Mucosa of gallbladder (tissue), 1 donor: ENCODE results near the gene LCE6A. TPM values are rescaled to one million over a fixed set of nuclear protein-coding genes. Genes with fewer than 3 reads are reported as not detected.
A peak's percentile ranks its signal among the peaks of the same experiment; 100 is the strongest.

Experiments
- DNase-seq: peaks from one replicate; pipeline ENCODE4 v3.0.0-alpha.2; 2020; ENCODE audit warnings: low spot score
- total RNA-seq: library from RNA; stranded (reverse); gene quantifications from one replicate; pipeline ENCODE4 v1.2.1, GENCODE V29; 2021
- donor health status: DM: no; HTN: no; CAD: no.

The LCE6A gene, protein sequence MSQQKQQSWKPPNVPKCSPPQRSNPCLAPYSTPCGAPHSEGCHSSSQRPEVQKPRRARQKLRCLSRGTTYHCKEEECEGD
- not detected for total RNA-seq

DNA sequence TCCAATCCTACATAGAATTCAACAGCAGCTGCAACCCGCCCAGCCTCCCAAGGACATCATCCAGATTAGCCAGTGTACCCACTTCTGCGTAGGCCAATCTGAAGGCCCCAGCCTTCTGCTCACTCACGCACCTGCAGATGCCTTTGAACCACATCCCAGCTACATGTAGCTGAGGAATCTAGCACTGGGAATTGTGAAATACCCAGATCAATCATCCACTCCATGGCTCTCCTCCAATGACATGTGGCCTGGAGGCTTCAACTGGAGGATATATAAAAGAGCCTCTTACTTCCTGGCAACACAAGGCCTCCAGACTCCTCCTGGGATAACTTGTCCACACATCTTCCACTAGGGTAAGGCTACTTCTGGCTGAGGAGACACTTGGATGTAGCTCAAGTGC lies at the start of gene LCE6A:
LCE6A (plus strand) TSS at position 301 of the 400 bp plus-strand sequence. CDS start 665 bp downstream, outside the sequence.
- no peak for DNase-seq

DNA sequence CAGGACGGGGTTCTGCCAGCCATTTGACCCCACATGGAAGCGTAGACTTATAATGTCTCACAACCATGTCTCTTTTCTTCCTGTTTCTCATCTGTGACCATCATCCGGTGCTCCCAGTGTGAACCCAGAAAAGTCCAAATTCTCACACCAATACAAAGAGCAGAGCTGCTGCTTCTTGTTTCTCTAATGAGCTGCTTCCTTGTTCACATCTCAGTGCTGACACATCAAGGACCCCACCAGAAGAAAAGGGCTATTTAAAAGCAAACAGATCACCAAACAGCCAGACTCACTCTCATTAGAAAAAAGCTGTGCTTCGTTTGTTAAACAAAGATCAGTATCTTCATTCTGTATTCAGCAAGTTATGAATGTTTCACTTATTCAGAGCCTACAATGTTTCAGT lies 47.0 kb upstream of the LCE6A start:
- no peak for DNase-seq

DNA sequence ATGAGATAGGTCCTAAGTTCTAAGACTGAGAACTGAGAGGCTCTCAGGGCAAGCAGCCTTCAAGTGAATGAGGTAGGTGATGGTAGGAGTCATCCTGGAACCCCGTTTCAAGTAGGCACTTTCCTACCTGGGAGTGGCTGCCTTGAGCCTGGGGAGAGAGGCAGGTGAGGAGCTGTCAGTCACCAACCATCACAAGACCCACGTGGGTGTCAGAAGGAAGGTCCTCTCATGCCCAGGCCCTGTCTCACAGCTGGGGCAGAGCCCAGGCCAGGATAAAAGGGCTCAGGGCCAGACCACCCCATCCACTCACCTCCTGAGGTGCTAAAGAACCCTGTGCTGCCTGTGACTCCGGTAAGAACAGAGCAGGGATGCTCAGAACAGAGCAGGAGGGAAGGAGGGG lies 46.2 kb upstream of the LCE6A start, which contains the start of gene LCE1D:
LCE1D (plus strand) TSS at position 301 of the 400 bp plus-strand sequence. CDS start 1,074 bp downstream, outside the sequence.
- no peak for DNase-seq

DNA sequence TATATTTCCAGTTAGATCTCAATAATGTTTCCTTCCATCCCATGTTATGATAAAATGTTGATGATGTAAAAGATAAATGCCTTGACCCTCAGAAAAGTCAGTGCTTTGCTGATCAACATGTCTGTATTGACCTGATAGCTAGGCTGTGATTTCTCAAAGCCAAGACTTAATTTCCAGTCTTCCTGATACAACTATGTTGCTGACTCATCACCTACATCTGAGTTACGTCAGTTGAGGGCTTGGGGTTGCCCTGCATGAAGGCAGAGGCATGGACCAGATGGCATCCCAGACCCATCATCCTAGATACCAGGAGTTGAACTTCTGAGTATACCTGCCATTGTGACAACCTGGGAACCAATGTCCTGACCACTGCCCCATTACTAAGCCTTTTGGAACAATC lies 41.3 kb upstream of the LCE6A start:
- DNase-seq: no peak

DNA sequence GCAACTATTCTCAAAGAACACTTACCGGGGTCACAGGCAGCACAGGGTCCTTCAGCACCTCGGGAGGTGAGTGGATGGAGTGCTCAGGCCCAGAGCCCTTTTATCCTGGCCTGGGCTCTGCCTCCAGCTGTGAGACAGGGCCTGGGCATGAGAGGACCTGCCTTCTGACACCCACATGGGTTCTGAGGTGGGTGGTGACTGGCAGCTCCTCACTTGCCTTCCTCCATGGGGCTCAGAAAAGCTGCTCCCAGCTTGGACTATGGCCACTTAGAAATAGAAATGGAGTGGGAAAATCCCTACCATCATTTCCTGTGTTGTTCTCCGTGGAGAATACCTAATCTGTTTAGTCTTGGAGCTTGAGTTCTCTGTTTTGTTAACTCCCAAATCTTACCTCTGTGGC lies 36.1 kb upstream of the LCE6A start, which contains the start of gene LCE1C:
LCE1C (minus strand) TSS at position 76 of the 400 bp plus-strand sequence. CDS start 1,173 bp downstream, outside the sequence.
- DNase-seq: no peak

DNA sequence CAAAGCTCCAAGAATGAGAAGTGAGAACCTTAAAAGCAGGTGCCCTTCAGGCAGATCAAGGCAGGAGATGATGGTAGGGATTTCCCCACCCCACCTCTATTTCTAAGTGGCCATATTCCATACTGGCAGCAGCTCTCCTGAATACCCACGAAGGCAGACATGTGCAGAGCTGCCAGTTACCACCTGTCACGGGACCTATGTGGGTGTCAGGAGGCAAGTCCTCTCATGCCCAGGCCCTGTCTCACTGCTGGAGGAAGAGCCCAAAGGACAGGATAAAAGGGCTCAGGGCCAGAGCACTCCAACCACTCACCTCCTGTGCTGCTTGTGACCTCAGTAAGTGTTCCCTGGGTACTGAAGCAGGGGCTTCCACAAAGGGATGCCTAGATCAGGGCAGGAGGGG lies 31.6 kb upstream of the LCE6A start:
- DNase-seq: no peak

DNA sequence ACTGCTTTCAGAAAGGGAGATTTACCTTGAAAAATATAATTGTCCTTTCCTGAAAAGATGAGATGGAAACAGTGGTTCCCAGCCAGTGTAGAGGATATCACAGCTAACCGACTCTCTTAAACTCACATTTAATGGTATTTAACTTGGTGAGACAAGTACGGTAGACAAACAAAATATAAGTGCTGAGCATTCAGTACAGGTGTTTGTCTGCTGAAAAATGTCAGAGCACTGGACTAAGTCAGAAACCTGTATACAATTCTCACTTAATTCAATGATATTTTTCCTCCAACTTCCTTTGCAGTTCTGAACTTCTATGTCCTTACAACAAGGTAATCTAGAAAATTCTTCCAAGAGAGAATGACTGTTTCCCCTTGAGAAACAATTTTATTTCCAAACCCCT lies 31.0 kb upstream of the LCE6A start, which contains the start of gene LCE1B:
LCE1B (plus strand) TSS at position 301 of the 400 bp plus-strand sequence. CDS start 476 bp downstream, outside the sequence.
- DNase-seq: no peak

DNA sequence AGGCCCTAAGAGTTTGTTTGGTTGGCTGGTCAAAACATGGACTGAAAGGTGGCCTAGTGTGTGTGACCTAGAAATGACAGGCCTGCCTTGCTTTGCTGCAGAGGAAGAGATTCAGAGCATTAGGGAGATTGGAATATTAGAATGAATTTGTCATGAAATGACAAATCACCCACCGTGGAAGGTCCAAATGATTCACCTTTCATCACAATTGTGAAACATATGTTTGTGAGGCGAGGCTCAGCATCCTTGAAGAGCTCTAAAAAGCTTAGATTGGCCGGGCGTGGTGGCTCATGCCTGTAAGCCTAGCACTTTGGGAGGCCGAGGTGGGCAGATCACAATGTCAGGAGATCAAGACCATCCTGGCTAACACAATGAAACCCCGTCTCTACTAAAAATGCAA lies 25.3 kb upstream of the LCE6A start:
- no peak for DNase-seq

DNA sequence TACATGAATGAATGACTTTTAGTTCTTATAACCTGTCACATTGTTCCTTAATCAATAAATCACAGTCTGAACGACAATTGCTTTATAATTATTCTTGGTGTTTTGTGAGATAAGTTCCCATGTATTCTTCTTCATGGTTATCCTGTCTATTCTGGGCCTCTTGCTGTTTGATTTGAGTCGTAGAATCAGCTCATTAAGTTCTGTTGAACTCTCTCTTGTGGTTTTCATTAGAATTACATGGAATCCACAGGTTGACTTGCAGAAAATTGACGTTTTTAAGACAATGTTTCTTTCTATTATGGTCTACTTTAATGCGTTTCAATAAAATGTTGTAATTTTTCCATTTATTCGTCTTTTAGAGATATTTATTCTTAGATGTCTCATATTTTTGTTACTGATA lies 19.4 kb upstream of the LCE6A start:
- DNase-seq: no peak

DNA sequence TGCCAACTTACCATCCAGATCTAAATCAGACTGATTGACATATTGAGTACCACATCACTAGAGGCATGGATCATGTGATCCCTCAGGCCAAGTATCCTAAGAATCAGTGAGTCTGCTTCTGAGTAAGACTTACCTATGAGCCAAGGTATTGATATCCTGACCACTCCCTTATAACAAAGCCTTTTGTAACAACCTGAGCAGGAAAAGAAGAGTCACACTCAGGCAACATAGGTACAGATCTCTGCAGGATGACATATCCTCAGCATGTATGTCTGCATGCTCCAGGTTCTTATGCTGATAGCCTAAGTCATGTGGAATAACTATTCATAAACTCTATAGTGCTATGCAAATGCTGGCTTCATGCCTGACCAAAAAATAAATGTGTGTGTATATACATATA lies 17.7 kb upstream of the LCE6A start:
- no peak for DNase-seq

DNA sequence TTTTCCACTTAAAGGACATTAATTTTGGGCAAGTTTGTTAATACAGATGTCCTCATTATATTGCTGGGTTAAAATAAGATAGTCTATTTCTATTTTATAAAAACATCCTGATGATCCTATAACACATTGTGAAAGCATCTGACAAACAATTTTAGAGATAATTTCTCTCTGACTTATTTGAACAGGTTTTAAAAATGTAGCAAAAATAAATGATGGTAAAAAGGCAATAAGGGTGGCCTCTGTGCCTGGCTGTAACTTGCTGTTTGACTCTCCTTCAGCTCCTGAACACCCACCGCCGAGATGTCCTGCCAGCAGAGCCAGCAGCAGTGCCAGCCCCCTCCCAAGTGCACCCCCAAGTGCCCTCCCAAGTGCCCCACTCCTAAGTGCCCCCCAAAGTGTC lies 15.5 kb upstream of the LCE6A start, which contains the start of gene LCE1A:
LCE1A (plus strand) TSS at position 301 of the 400 bp plus-strand sequence; CDS start at position 301, 0 bp downstream.
- DNase-seq: no peak

DNA sequence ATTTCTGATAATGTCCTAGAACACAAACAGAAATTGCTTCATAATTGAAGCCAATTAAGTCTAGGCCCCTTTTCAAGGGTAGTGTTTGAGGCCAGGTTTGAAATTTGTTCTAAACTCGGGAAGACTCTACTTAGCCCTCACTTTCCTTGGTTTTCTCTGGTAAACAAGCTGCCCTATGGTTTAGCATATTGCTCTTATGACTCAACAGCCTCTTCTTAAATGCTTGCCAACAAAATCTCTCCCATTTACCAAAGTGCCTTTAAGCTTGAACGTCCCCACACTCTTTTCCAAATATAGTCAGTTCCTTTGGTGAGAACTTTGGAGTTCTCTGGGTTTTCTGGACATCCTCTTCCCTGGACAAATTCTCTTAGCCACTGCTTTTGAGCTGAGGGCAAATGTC lies 5.8 kb upstream of the LCE6A start:
- DNase-seq: no peak

DNA sequence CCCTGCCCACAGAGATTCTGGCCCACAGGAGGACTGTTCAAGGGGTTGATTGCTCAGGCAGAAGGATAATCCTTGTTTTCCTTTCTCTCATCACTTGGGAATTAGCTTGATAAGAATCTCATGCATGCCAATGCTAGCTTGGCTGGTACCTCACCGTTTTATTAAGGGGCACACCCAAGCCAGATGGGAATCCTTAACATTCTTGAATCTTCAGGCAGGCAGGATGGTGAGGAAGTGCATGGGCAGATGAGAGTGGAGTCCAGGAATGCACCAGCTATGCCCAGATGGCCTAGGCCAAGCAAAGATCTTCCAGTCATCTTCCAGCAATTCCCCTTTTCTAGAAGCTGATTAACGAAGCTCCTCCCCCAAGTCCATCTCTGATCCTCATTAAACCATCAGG lies 13.0 kb downstream of the LCE6A start:
- no peak for DNase-seq

DNA sequence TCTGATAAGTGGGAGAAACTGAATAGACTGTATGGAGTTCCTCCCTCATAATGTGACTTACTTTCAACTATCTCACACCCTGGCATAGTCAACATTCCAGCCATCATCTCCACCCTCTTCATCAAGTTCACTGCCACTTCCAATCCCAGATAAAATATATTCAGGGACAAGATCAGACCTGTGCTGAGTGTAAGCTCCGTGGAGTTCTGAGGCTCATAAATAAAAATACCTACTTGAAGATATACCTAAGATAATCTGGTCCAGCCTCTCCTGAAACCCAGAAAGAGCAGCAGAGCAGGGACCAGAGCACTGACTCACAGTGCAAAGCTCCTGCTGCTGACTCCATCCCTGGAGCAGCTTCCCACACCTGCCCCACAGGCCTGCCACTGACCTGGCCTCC lies 15.4 kb downstream of the LCE6A start:
- DNase-seq: no peak

DNA sequence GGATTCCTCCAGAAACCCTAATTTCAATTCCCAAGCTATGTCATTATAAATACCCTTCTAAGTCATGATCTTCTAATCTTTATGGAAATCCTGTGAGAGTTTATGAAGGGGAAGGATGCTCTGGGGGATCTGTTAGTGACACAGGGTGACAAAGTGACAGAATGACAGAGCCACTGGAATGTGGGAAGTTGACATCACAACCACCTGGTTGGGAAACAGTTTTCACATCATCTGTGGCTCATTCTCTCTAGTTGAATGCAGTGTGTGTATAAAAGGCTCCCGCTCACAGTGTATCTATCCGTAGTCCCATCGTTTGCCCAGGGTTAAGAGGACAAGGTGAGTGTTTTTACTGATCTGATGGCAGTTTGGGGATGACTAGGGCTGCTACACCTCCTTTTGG lies 17.0 kb downstream of the LCE6A start, which contains the start of gene LCE7A:
LCE7A (plus strand) TSS at position 301 of the 400 bp plus-strand sequence. CDS start 702 bp downstream, outside the sequence.
- DNase-seq: no peak

DNA sequence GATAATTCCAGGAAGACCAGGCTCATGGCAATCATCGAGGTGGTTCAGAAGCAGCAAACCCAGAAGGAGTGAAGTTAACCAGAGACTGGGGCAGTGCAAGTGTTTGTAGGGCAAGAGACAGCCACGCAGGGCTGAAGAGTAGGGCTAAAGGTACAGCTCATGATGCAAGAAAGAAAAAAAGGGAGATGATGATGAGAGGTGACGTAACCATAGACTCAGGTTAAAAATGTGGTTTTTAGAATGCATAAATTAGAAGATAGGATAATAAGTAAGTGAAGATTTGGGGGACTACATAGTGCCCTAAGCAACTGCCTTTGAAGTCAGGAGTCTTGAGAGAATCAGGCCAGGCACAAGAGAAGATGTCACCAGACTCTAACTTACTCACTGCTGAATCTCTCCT lies 17.5 kb downstream of the LCE6A start:
- no peak for DNase-seq

DNA sequence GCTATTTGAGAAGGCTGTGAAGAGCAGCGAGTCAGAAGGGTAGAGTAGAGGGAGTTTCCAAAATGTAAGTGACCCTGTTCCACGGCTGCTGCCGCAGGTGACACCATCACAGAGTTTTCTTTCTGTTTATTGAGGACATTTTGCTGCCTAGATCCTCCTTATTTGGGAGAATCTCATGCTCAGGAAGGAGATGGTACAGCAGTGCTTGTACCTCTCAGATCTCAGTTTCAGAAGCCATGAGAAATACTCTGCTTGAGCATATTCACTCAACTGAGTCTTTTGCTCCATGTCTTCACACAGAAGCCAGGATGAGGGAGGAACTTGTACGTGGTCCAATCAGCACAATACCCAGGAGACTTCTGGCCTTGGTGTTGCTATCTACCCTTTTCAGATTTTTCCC lies 18.7 kb downstream of the LCE6A start:
- DNase-seq: no peak

DNA sequence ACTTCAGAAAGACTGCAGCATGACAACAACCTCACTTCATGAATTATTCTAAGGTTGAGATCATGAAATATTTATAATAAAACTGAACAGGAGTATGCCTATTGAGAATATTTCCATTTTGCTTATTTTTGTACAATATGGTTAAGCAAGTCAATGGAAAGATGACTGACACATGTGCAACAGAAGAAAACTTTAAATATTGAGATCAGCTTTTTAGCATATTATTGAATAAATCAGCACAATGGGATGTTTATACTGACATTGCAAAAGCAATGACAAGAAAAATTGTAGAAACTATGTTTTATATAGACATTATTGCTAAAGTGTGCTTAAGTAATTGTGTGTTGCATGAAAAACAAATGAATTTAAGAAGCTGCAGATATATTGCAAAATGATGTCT lies 21.8 kb downstream of the LCE6A start:
- DNase-seq: no peak

DNA sequence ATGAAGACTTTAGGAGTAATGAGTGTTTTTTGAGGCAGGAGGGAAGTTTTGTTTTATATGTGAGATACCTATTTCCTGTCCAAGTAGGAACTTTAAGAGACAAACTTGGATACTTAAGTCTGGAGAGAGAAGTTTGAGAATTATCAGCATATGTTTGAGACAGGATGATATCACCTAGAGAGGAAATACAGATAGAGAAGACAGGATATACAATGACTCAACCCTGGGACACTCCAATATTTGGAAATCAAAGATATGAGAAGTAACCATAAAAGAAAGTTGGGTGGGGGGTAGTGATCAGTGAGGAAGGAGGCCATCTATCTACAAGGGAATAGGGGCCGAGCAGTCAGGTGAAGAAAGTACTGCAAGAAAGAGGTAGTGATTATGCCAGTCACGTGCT lies 23.7 kb downstream of the LCE6A start:
- no peak for DNase-seq

DNA sequence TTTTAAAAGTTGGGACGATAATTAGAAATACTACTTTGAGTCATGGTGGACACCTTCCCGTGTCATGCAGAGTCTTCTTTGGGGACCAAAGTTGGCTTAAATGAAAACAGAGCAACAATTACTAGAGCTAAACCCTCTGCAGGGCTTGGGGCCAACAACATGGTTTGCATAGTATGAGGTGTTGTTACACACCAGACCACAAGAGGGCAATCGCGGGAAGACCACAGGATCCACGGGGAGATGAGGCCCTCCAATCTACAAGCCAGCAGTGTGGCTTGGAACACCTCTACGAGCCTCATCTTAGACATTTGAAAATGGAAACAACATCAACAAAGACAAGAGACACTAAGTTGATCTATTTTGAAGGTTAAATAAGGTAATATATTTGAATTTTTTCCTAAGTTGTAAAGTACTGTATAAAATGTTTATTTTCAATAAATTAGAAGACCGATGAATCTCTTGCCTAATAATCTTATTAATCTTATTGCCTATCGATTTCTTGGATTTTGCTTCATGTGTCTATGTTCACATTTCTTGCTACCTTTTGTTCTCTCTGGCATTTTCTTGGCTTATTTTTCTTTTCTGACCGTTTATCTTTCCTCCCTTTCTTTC lies 27.3 kb downstream of the LCE6A start:
- DNase-seq: peak; percentile 67

DNA sequence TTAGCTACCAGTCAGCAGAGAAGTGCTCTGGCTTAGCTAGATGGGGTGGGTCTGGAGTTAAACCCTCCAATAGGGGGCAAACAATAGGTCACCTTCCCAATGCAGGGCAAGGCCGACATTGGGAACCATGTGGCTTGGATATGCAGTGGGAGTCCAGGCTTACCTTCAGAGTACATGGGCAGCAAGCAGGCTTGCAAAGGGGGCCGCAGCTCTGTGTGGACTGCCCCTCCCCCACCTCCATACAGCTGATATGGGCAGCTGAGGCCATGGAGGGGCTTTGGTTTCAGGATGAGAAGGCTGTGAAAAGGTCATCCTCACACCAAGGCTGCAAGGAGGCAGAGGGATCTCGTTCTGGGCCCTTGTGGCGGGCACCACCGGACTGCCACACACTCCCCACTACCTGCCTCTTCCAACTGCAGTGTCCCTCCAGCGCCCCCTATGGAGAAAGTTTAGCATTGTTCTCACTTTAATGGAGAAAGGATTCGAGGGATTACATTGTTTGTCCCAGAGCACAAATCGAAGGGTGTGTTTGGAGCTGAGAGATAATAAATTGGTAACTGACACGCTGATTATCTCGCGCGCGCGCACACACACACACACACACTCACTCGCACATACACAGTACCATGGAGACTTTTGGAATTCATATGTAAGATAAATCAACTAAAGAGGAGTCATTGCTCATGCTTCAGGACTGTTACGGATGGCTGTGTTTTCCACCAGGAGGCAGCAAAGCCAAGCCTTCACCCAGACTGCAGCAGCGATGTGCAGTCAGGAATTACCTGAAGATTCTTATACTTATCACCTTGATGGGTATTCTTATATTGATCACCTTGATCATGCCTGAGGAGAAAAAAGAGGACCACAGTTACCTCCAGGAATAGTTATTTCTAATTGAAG lies 28.4 kb downstream of the LCE6A start:
- no peak for DNase-seq

DNA sequence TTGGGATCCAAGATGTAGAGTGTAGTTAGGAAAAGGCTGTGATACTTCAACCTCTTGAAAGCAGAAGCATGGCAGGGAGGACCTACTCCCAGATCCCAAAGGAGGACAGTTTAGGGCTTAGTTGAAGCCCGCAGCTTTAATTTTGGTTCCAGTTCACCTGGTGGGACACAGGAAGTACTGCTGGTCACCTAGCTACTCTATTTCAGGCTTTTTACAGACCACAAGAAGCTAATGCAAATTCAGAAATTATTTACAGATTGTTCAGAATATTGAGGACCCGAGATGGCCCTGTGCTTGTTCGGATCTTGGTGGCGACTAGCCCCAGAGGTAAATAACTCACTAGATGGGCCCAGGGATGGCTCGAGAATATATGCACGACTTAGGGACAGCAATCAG lies 29.1 kb downstream of the LCE6A start:
- no peak for DNase-seq
